Fibroblast of skin of left biceps (primary cell): ENCODE data around the gene PHYKPL.
A peak's percentile ranks its signal among the peaks of the same experiment; 100 is the strongest.
"Not testable (repeated sequence)": the region's sequence is repeated elsewhere in the genome, so short reads cannot be mapped to it uniquely, and the experiment has no call there.

Source experiments
- DNase-seq, 2 experiments: peaks; one replicate each; pipeline ENCODE4 v3.0.0-alpha.2; 2013; ENCODE audit warnings: low read depth in 2 of 2

Gene PHYKPL

DNA sequence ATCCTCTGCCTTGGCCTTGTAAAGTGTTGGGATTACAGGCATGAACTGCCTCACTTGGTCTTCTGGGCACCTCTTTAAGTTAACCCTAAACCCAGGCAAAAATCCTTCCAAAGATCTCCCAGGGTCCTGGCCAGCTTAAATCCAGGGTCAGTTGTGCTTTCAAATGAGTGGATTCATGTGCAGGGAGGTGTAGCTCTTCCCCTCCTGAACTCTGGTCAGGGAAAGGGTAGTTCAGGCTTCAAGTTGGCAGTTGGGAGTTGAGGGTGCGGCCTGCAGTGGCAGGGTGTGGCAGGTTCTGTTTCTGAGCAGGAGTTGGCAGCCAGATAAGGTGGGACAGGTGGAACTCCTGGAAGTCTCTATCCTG is 24.7 kb downstream of the PHYKPL start:
- DNase-seq = no peak

GRCh38 chr5:178207183-178207916 is 25.3 kb downstream of the PHYKPL start:
- no peak for DNase-seq

GRCh38 chr5:178206166-178207101 is 26.2 kb downstream of the PHYKPL start:
- DNase-seq = no peak

DNA sequence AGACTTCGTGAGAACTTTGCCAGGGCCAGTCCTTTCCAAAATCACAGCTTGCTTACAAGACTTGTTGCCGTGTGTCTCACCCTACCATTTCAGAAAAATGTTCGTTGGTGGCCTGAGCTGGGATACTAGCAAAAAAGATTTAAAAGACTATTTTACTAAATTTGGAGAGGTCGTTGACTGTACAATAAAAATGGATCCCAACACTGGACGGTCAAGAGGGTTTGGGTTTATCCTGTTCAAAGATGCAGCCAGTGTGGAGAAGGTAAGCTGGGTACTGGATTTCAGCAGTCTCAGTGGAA is 26.9 kb downstream of the PHYKPL start:
- DNase-seq = no peak

DNA sequence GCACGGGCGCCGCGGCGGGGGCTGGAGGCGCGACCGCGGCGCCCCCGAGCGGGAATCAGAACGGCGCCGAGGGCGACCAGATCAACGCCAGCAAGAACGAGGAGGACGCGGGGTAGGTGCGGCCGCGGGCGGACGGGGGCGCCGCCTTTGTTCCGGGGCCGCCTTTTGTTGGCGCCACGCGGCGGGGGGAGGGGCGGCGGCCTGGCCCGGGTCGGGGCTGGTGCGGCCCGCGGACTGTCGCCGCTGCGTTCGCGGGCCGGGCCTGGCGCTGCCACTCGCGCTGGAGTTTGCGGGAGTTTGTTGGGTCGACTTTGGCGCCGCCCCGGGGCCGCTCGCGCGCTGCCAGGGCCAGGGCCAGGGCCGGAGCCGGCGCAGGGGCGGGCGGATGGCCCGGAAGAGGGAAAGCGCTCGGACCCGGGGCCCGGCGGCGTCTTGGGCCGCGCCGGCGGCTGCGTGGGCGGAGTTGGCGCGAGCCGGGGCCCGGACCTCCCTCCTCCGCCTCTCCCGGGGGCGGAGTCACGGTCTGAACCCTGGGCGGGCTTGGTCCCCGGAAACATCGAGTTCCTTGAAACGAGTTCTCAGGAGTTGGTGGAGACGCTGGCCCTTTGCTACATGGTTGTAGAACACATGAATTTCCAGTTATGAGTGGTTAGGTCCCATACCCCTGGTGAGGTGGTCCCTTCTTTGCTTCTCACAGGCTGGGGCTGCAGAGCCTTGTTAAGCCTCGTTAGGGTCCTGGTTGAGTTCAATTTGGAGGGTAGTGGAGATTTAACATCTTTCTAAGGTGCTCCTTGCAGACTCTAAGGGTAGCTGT is 27.5 kb downstream of the PHYKPL start:
- DNase-seq = peak; percentile 27 to 31

- DNase-seq = peak; percentile 88 to 93
These were observed 28.2 kb downstream of the PHYKPL start, which contains the start of gene HNRNPAB for GRCh38 chr5:178204182-178204934. Gene HNRNPAB, plus strand, starts transcription at chr5:178204533. Its CDS starts 305 bp downstream, at chr5:178204838.

DNA sequence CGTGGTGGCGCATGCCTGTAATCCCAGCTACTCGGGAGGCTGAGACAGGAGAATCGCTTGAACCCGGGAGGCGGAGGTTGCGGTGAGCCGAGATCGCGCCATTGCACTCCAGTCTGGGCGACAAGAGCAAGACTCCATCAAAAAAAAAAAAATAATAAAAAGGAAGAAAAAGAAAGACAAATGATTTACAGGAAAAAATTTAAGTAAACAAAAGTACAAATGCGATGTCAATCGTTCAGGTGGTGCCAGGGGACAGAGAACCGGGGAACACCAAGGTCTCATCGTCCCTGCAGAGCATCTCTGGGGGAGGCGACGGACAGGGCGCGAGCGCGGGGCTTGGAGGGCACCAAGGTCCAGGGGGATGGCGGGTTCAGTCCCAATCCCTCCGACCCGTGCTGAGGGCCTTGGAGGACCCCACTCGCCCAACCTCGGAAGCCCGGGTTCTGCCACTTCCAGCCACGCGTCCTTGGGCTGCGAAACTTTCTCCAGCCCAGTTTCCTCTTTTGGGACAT is 28.9 kb downstream of the PHYKPL start:
- DNase-seq = no peak

- no peak for DNase-seq
These were observed 30.1 kb downstream of the PHYKPL start for GRCh38 chr5:178202541-178202940.

DNA sequence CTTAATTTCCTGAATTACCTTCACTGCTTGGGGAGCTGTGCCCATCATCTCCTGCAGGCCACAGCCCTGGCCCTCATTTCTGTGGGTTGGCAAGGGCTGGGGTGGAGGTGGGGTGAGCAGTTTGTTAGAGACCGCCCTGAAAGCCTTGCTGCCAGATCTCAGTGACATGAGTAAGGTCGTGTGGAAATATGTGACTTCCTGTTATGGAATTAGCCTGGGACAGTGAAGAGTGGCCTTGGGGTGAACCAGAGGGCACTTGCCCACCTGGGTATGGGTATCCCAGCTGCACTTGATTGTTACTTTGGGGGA is 30.7 kb downstream of the PHYKPL start:
- no peak for DNase-seq

DNA sequence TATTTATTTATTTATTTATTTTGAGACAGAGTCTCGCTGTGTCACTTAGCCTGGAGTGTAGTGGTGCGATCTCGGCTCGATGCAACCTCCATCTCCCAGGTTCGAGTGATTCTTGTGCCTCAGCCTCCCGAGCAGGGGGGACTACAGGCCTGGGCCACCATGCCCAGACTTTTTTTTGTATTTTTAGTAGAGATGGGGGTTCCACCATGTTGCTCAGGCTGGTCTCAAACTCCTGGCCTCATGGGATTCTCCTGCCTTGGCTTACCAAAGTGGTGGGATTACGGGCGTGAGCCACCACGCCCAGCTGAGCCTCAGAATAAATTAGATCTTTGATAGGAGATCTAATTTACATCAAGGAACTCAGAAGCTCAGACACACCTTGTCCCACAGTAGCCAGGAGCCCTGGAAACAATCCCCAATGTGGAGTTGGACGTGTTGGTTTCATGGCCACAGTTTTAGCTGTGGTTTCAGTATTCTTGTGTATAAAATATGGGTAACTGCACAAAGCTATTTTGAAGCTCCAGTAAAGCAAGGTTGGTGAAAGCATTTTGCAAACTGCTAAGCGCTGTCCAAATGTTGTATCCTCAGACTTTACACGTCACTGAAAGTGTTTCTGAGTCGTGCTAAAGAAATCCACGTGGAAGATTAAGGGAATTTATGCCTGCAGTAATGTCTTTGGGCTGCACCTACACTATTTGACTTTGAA is 31.2 kb downstream of the PHYKPL start:
- no peak for DNase-seq

DNA sequence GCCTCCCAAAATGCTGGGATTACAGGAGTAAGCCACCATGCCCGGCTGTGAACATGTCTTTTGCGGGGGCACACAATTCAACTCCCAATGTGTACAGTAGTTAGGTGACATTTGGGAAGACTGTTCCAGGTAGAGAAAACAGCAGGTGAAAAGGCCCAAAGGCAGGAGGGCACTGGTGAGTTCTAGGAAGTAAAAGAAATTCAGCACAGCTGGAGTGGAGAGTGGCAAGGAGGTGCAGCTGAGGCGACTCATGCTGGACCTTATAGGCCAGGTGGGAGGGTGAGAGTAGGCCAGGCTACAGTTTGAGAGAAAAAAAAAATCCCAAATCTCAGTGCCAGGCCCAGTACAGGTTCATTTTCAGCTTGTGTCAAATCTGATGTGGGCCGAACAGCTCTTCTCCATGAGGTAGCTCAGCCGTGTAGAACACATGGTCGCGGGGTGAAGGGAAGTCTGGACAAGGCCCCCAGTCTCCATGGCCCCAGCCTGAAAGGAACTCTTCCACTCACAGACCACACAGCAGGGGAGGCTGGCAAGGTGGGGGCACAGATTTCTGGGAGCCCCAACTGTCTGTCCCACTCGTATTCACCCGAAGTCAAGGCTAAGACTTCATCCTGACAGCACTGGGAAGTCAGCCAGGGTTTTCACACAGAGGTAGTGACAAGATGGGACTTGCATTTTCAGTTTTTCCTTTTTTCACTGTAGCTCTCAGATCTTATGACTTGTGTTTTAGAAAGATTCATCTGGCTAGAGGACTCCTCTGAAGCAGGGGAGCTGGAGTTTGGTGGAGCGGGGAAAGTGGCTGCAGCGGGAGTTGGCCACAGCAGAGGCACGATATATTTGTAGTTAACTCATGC is 32.8 kb downstream of the PHYKPL start:
- DNase-seq = no peak

DNA sequence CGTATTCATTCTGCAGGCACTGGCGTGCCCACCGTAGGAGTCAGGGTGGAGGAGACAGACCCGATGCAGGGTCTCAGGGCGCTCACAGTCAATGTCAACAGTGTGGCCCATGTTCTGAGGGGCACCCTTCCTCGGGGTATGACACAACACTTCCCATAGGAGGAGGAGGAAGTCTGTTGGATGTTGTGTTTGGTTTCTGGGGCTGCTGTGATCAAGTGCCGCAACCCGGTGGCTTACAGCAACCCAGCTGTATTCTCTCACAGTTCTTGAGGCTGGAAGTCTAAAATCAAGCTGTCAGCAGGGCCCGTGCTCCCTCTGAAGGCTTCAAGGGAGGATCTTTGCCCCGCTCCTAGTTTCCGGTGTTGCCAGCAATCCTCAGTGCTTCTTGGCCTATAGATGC is 33.9 kb downstream of the PHYKPL start:
- no peak for DNase-seq

GRCh38 chr5:178198151-178198550 is 34.5 kb downstream of the PHYKPL start:
- DNase-seq = not testable (repeated sequence)

DNA sequence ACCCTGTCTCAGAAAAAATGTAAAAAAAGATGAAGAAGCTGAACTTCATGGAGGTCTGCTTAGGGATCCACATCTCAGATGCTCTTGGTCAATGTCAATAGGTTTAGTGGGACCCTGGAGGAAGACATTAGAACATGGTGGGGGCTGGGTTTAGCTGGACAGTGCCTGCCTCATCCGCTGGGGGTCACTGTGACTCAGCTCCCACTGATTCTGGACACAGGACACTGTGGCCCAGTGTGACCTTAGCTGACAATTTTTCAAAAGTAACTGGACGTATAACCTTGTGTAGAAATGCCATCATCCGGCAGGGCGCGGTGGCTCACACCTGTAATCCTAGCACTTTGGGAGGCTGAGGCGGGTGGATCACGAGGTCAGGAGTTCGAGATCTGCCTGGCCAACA is 35.6 kb downstream of the PHYKPL start:
- DNase-seq = no peak

GRCh38 chr5:178196281-178196812 is 36.3 kb downstream of the PHYKPL start:
- DNase-seq = no peak

GRCh38 chr5:178194026-178194425 is 38.6 kb downstream of the PHYKPL start:
- no peak for DNase-seq

- no peak for DNase-seq
These were observed 39.3 kb downstream of the PHYKPL start for GRCh38 chr5:178193251-178193809.

DNA sequence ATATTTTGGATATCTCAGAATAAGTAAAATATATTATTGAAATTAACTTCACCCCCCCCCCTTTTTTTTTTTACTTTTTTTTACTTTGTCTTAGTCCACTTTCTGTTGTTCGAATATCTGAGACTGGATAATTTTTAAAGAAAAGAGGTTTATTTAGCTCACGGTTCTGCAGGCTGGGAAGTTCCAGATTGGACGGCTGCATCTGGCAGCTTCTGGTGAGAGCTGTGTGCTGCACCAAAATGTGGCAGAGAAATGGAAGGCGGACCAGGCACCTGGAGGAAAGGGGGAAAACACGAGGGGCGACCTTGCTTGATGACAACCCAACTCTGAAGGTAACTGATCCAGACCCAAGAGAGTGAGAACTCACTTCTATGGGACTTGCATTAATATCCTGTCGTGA is 39.8 kb downstream of the PHYKPL start:
- no peak for DNase-seq

- DNase-seq = no peak
These were observed 40.4 kb downstream of the PHYKPL start for GRCh38 chr5:178192244-178192643.
